ENCODE measurements around the gene MVB12B.

- TF ChIP-seq HDAC2 (IDR thresholded peaks at IDR 0.05; ENCODE audit: borderline replicate concordance in 1 of 2, low read depth in 2 of 2, low read length in 2 of 2) (no peak), SP1 (IDR thresholded peaks at IDR 0.05; ENCODE audit: low read depth, low read length) (no peak), POLR2A (IDR thresholded peaks at IDR 0.05; ENCODE audit: control extremely low read depth in 1 of 2, low read depth in 2 of 2, low read length in 2 of 2) (no peak), CTCF (IDR thresholded peaks at IDR 0.05; ENCODE audit: control extremely low read depth in 1 of 3, insufficient read depth in 1 of 3, low read depth in 1 of 3, low read length in 3 of 3) (no peak), EZH2 (IDR thresholded peaks at IDR 0.05; ENCODE audit: low read depth, low read length, severe bottlenecking) (no peak), CEBPB (IDR thresholded peaks at IDR 0.05; ENCODE audit: low read depth, low read length) (no peak)
These were observed 30.4 kb downstream of the MVB12B start for GRCh38 chr9:126357074-126357473.
